HG03342 (cell line): Measurements from ENCODE around the gene MAFG.
A peak's percentile ranks its signal among the peaks of the same experiment; 100 is the strongest.

Experiments
- ATAC-seq: cut with Tn5 transposase; IDR thresholded peaks from one replicate; pipeline ENCODE4 v1.9.1; 2021; ENCODE audit warnings: mild to moderate bottlenecking, moderate library complexity; ENCODE audit not compliant: unreplicated experiment

The MAFG gene

DNA sequence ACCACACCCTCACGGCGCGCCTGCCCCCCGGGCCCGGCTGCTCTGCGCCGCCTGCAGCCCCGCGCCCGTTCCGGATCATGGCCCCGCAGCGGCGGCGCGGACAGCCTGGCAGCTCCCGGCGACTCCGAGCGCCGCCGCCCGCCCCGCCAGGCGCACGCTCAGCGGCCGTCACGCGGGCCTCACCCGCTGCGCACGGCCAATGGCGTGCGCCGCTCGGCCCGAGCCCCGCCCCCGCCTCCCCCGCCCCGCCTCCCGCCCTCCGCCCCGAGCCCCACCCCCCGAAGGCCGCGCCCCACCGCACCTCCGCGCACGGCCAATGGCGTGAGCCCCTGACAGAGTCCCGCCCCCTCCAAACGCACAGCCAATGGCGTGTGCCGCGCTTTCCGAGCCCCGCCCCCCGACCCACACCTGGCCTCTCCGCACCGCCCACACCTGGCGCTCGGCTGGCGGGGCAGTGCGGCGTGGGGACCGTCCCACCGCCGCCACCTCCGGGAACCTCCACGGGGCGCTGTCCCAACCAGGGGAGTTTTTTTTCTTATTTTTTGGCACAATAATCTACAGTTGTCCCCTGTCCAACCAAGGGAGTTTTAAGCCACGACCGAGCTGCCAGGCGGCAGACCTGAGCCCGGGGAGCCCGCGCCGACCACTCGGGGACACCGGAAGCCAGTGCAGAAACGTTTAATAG, 16.1 kb downstream of the MAFG start, which contains the start of gene PCYT2:
Gene PCYT2 (minus strand): TSS at position 123 of the 685 bp plus-strand sequence. CDS start 44 bp downstream, at position 79.
- ATAC-seq: peak; percentile 64

- peak; percentile 26 for ATAC-seq
Observed at GRCh38 chr17:81910840-81911276, 16.7 kb downstream of the MAFG start.

- ATAC-seq: no peak
Observed at GRCh38 chr17:81909966-81910839, 17.3 kb downstream of the MAFG start.

- no peak for ATAC-seq
Observed at GRCh38 chr17:81909231-81909630, 18.3 kb downstream of the MAFG start.

DNA sequence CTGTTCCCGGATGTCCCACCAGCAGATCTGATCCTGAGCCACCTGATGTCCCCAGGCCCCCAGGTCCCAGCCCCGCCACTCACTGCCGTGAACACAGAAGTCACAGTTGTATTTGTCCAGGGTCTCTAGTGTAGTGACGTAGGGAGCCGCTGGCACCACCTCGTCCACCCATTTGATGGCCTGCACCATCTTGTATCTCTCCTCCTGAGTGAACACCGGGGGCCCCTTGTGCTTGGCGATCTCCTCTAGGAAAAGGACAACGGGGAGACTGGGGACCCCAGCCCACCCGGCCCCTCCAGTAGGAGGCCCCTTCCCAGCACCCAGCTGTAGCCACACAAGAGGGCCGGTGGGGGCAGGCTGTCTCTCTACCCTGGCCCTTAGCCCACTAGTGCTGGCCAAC, 18.7 kb downstream of the MAFG start:
- ATAC-seq: no peak

DNA sequence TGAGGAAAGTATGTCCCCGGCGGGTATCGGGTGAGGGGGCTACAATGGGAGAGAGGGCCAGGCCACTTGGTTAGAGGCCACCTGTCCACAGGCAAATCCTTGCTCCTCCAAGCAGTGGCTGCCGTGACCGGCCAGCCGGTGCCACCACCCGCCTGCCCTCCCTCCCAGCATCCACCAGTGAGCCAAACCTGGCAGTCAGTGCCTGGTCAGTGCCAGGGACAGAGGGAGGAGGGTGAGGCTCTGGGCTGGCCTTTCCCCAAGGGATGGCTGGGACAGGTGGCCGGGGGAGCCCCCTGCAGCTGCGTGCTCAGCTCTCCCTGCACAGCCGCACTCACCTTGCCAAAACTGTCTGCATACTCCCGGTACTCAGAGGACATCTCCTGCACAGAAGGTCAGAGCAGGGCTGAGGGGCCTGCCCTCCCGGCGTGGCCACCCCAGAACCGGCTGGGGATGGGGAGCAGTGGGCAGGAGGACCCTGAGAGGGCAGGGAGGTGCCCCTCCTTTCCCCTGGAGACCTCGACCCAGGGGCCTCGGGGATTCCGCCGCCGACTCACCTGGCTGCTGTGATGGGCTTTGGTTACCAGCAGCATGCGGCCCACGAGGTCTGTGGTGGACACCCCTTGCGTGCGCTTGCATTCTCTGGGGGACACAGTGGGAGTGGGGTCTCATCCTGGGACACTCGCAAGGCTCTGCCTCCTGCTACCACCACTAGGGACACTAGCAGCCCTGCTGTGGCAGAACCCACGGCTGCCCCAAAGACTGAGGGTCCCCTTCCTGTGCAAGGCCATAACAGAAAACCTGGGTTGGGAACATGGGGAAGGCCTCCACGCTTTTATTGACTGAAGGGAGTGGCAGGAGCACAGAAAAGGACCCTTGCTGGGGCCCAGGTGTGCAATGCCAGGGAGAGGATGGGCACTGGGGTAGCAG, 20.1 kb downstream of the MAFG start:
- no peak for ATAC-seq

DNA sequence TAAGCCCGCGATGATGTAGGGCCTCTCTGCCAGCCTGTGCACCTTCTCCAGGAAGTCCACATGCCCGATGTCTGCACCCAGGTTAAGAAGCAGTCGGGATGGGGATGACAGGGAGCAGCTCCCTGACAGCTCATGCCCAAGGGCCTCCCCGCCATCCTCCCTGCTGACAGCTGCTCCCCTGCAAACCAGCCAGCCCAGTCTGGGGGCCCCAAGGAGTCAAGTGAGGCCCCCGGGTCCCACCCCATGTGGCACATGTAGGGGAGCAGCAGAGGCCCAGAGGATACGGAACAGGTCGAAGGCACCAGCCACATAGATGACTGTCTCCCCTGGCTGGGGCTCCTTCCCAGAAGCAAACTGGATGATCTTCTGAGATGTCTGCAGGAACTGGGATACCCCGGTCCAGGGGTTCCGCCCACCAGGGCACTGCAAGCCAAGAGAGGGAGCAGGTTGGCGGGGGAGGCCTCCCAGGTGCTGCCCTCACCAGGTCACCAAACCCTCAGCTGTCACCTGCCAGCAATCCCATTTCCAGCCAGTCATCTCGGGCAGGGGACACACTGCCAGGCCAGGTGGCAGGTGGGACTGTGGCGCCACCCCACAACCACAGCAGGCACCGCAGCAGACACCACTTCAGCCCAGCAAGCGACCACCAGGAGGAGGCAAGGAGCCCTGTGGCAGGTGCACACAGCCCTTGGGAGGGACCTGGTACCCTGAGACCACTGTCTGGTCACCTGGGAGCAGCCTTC, 20.9 kb downstream of the MAFG start:
- no peak for ATAC-seq

DNA sequence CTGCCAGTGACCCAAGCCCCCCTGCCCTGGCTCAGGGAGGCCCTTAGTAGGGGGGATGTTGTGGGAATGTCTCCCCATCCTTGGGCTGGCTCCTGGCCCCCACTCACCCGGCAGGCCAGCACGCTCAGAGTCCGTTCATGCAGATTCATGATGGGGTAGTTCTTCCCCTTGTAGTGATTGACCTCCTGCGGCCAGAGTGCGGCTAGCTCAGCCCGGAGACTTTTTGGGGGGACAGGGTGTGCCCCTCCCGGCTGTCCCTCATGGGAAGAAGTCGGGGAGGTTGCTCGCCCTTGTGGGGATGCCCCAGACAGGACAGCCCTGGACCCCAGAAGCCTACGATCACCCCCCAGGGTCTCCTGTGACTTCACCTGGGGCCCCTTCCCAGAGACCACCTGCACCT, 21.5 kb downstream of the MAFG start:
- no peak for ATAC-seq

DNA sequence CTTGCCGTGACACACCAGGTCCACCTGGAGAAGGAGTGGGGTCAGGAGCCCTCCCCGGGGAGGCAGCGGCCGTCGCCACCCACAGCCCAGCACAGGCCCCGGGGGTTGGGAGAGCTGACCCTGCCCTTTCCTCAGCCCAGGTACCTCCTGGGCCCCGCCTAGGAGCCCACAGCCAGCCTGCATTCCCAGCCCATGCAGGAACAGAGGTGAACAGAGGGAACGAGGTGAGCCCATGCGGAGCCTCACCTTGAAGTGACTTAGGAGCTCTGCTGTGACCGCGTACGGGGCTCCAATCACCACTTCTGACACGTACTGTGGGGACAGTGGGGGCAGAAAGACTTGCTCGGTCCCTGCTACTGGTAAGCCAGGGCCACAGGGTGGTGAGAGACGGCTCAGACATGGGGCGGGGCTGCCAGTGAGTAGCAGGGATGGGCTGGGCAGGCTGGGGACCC, 22.1 kb downstream of the MAFG start:
- ATAC-seq: no peak

- no peak for ATAC-seq
Observed at GRCh38 chr17:81904600-81905423, 22.7 kb downstream of the MAFG start.

DNA sequence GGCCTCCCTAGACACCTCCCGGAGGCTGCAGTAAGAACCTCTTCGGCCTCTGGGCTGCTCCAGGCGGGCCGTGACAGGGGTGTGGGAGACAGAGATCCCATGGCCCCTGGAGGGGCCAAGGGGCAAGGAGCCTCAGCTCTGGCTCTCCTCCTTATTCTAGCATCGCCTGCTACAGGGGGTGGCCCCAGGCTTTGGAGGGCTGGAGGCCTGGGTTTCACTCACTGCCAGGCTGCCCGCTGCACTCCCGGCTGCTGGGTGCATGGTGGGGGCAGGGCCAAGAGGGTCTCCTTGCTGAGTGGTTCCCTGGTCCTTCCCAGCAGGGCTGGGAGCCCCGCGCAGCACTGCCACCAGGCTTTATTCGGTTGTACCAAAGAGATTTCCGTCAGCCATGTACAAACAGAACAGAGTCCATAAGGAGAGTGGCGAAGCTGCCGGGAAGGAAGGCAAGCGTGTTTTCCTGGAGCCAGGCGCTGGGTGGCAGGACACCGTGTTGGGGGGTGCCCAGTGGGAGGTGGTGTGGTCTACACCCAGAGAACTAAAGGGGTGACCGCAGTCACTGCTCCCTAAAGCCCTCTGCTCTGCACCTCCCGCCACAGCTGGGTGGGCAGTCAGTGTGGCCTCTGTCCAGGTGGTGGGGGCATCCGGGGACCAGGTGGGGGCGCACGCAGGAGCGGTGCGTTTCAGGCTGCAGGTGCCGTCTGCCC, 23.5 kb downstream of the MAFG start:
- ATAC-seq: no peak

- no peak for ATAC-seq
Observed at GRCh38 chr17:81903415-81903831, 24.1 kb downstream of the MAFG start.

DNA sequence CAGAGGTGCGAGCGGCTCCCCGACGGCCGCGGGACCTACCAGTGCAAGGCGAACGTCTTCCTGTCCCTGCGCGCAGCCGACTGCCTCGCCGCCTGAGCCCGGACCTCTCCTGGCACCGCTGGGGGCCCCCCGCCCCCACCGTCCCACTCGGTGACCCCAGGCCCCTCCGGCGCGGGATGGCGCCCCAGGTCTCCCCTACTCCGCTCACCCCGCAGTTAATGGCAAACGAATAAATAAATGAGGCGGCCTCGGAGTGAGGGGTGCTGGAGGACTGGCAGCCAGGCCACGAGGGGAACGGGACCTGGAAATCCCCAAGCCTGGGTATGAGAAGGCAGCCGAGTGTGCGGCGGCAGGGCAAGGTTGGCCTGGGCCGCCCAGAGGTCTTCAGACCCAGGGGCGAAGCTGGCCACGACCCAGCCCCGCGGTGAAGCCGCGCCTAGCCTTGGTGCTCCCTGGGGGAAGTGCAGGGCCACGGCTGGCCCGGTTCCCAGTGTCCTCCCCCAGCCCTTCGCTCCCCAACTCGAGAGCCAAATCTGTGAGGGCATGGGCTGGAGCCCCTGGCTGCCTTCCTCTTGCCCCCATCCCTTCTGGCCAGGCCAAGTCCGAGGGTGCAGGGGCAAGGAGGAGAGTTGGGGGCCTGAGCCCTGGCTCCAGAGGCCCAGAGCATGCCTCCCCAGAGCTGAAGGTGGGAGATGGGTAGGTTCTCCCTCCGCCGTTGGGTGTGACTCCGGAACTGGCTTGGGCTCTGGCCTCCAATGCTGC, 24.7 kb downstream of the MAFG start:
- ATAC-seq: no peak

DNA sequence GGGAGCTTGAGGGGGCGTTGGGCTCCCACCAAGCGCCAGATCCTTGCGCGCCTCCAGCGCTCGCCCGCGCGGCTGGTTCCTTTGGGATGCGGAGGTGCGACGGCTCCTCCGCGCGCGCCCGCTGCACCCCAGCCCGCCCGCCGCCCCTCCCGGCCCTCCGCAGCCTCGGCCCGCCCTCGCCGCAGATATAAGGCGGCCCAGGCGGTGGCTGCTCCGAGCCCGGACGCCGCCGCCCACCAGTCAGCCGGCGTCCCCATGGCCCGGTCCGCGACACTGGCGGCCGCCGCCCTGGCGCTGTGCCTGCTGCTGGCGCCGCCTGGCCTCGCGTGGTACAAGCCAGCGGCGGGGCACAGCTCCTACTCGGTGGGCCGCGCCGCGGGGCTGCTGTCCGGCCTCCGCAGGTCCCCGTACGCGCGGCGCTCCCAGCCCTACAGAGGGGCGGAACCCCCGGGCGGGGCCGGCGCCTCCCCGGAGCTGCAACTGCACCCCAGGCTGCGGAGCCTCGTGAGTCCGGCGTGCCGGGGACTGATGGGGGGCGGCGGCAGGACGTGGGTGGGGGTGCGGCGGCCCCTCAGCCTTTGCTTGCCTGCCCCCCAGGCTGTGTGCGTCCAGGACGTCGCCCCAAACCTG, 25.4 kb downstream of the MAFG start, which contains the start of gene NPB:
Gene NPB (plus strand): TSS at position 216 of the 630 bp plus-strand sequence. CDS start 40 bp downstream, at position 256.
- no peak for ATAC-seq

GRCh38 chr17:81901167-81902022, 26.1 kb downstream of the MAFG start:
- ATAC-seq: no peak

GRCh38 chr17:81900181-81900820, 27.2 kb downstream of the MAFG start:
- no peak for ATAC-seq
